ENCODE data around the gene CD180.
A peak's percentile ranks its signal among the peaks of the same experiment; 100 is the strongest.

Gene CD180

GRCh38 chr5:67233075-67233474 is 36.5 kb upstream of the CD180 start:
- H3K9ac ChIP-seq (ENCODE audit: low read length) = peak overlapping the region; percentile 67
- H4K91ac ChIP-seq (ENCODE audit: low read length) = no peak overlapping the region
- 63% methylated on average over 8 of the region's 9 CpGs for WGBS
- no peak overlapping the region for H3K4me2 ChIP-seq (ENCODE audit: low read length, poor library complexity, severe bottlenecking)
- peak; percentile 23 for DNase-seq
- no peak overlapping the region for H3K23ac ChIP-seq (ENCODE audit: low read length in 2 of 2)
- H2BK5ac ChIP-seq (ENCODE audit: low read depth, low read length, poor library complexity, severe bottlenecking) = no peak overlapping the region
- H3K36me3 ChIP-seq (ENCODE audit: control insufficient read depth in 1 of 2, insufficient read depth in 2 of 2, low read depth in 1 of 2, low read length in 2 of 2) = no peaks in the 10 kb centered on the region
- H3K4me1 ChIP-seq (ENCODE audit: control insufficient read depth, insufficient read depth, low read depth, low read length) = peaks cover 2% of the 10 kb centered on the region
- no peak overlapping the region for H3K18ac ChIP-seq (ENCODE audit: low read depth in 1 of 2, low read length in 2 of 2)
- no peak overlapping the region for H2BK120ac ChIP-seq (ENCODE audit: low read depth, low read length)
- no peak overlapping the region for H3K27ac ChIP-seq (ENCODE audit: low read length, poor library complexity, severe bottlenecking)
- peak overlapping the region in 1 of 2 experiments; percentile 21 for H3K4me3 ChIP-seq (ENCODE audit: insufficient read depth in 1 of 2, low read depth in 1 of 2, low read length in 2 of 2)
- no peak overlapping the region for H2AK5ac ChIP-seq (ENCODE audit: low read length, severe bottlenecking)
- no peak overlapping the region for H2AFZ ChIP-seq (ENCODE audit: low read depth, low read length)
- H3K4ac ChIP-seq (ENCODE audit: low read depth in 1 of 2, low read length in 2 of 2) = no peak overlapping the region
- H3K14ac ChIP-seq (ENCODE audit: low read length in 2 of 2) = no peak overlapping the region
- no peak overlapping the region for H4K8ac ChIP-seq (ENCODE audit: low read length)
- no peak overlapping the region for H2BK12ac ChIP-seq (ENCODE audit: low read length in 2 of 2)
- H3K79me1 ChIP-seq (replicated peaks; ENCODE audit: low read length, poor library complexity, severe bottlenecking) = no peaks in the 10 kb centered on the region
- H2BK15ac ChIP-seq (ENCODE audit: low read depth, poor library complexity, severe bottlenecking) = no peak overlapping the region
- no peaks in the 10 kb centered on the region for H3K27me3 ChIP-seq (ENCODE audit: control insufficient read depth in 1 of 2, insufficient read depth in 1 of 2, low read length in 2 of 2)
- no peaks in the 10 kb centered on the region for H3K9me3 ChIP-seq (ENCODE audit: control insufficient read depth, low read length)

- no peak overlapping the region for H3K4ac ChIP-seq (ENCODE audit: low read depth in 1 of 2, low read length in 2 of 2)
- no peak for DNase-seq
- WGBS = 95% methylated on average over 3 of the region's 3 CpGs
- no peak overlapping the region for H3K18ac ChIP-seq (ENCODE audit: low read depth in 1 of 2, low read length in 2 of 2)
- H3K9me3 ChIP-seq (ENCODE audit: control insufficient read depth, low read length) = no peaks in the 10 kb centered on the region
- no peak overlapping the region for H3K4me3 ChIP-seq (ENCODE audit: insufficient read depth in 1 of 2, low read depth in 1 of 2, low read length in 2 of 2)
- no peak overlapping the region for H4K8ac ChIP-seq (ENCODE audit: low read length)
- H2BK15ac ChIP-seq (ENCODE audit: low read depth, poor library complexity, severe bottlenecking) = no peak overlapping the region
- H2AK5ac ChIP-seq (ENCODE audit: low read length, severe bottlenecking) = no peak overlapping the region
- H3K36me3 ChIP-seq (ENCODE audit: control insufficient read depth in 1 of 2, insufficient read depth in 2 of 2, low read depth in 1 of 2, low read length in 2 of 2) = no peaks in the 10 kb centered on the region
- H3K27me3 ChIP-seq (ENCODE audit: control insufficient read depth in 1 of 2, insufficient read depth in 1 of 2, low read length in 2 of 2) = no peaks in the 10 kb centered on the region
- no peak overlapping the region for H3K4me2 ChIP-seq (ENCODE audit: low read length, poor library complexity, severe bottlenecking)
- no peak overlapping the region for H2BK5ac ChIP-seq (ENCODE audit: low read depth, low read length, poor library complexity, severe bottlenecking)
- H3K9ac ChIP-seq (ENCODE audit: low read length) = no peak overlapping the region
- H3K79me1 ChIP-seq (replicated peaks; ENCODE audit: low read length, poor library complexity, severe bottlenecking) = no peaks in the 10 kb centered on the region
- H3K27ac ChIP-seq (ENCODE audit: low read length, poor library complexity, severe bottlenecking) = no peak overlapping the region
- no peak overlapping the region for H2BK12ac ChIP-seq (ENCODE audit: low read length in 2 of 2)
- H4K91ac ChIP-seq (ENCODE audit: low read length) = no peak overlapping the region
- no peak overlapping the region for H3K23ac ChIP-seq (ENCODE audit: low read length in 2 of 2)
- H3K14ac ChIP-seq (ENCODE audit: low read length in 2 of 2) = no peak overlapping the region
- H2BK120ac ChIP-seq (ENCODE audit: low read depth, low read length) = no peak overlapping the region
- no peaks in the 10 kb centered on the region for H3K4me1 ChIP-seq (ENCODE audit: control insufficient read depth, insufficient read depth, low read depth, low read length)
- H2AFZ ChIP-seq (ENCODE audit: low read depth, low read length) = no peak overlapping the region
Measured at GRCh38 chr5:67223211-67223610, 26.6 kb upstream of the CD180 start.

GRCh38 chr5:67222243-67223025 is 25.8 kb upstream of the CD180 start:
- H3K18ac ChIP-seq (ENCODE audit: low read depth in 1 of 2, low read length in 2 of 2) = no peak overlapping the region
- H3K23ac ChIP-seq (ENCODE audit: low read length in 2 of 2) = no peak overlapping the region
- no peak overlapping the region for H2AFZ ChIP-seq (ENCODE audit: low read depth, low read length)
- WGBS = 94% methylated on average over 3 of the region's 5 CpGs
- H2BK15ac ChIP-seq (ENCODE audit: low read depth, poor library complexity, severe bottlenecking) = no peak overlapping the region
- no peaks in the 10 kb centered on the region for H3K36me3 ChIP-seq (ENCODE audit: control insufficient read depth in 1 of 2, insufficient read depth in 2 of 2, low read depth in 1 of 2, low read length in 2 of 2)
- no peak overlapping the region for H2BK120ac ChIP-seq (ENCODE audit: low read depth, low read length)
- H3K4me3 ChIP-seq (ENCODE audit: insufficient read depth in 1 of 2, low read depth in 1 of 2, low read length in 2 of 2) = no peak overlapping the region
- no peak overlapping the region for H3K9ac ChIP-seq (ENCODE audit: low read length)
- H3K4me2 ChIP-seq (ENCODE audit: low read length, poor library complexity, severe bottlenecking) = no peak overlapping the region
- no peaks in the 10 kb centered on the region for H3K4me1 ChIP-seq (ENCODE audit: control insufficient read depth, insufficient read depth, low read depth, low read length)
- no peak overlapping the region for H3K27ac ChIP-seq (ENCODE audit: low read length, poor library complexity, severe bottlenecking)
- no peaks in the 10 kb centered on the region for H3K79me1 ChIP-seq (replicated peaks; ENCODE audit: low read length, poor library complexity, severe bottlenecking)
- no peak overlapping the region for H2BK12ac ChIP-seq (ENCODE audit: low read length in 2 of 2)
- H3K27me3 ChIP-seq (ENCODE audit: control insufficient read depth in 1 of 2, insufficient read depth in 1 of 2, low read length in 2 of 2) = peaks cover 0 to 4% of the 10 kb centered on the region in 2 experiments
- H3K9me3 ChIP-seq (ENCODE audit: control insufficient read depth, low read length) = no peaks in the 10 kb centered on the region
- no peak overlapping the region for H4K91ac ChIP-seq (ENCODE audit: low read length)
- no peak overlapping the region for H2AK5ac ChIP-seq (ENCODE audit: low read length, severe bottlenecking)
- no peak overlapping the region for H4K8ac ChIP-seq (ENCODE audit: low read length)
- DNase-seq = no peak
- H3K4ac ChIP-seq (ENCODE audit: low read depth in 1 of 2, low read length in 2 of 2) = no peak overlapping the region
- no peak overlapping the region for H2BK5ac ChIP-seq (ENCODE audit: low read depth, low read length, poor library complexity, severe bottlenecking)
- H3K14ac ChIP-seq (ENCODE audit: low read length in 2 of 2) = no peak overlapping the region

GRCh38 chr5:67221487-67222242 is 25.1 kb upstream of the CD180 start:
- H2BK5ac ChIP-seq (ENCODE audit: low read depth, low read length, poor library complexity, severe bottlenecking) = no peak overlapping the region
- no peaks in the 10 kb centered on the region for H3K4me1 ChIP-seq (ENCODE audit: control insufficient read depth, insufficient read depth, low read depth, low read length)
- H2BK120ac ChIP-seq (ENCODE audit: low read depth, low read length) = no peak overlapping the region
- no peak overlapping the region for H3K4ac ChIP-seq (ENCODE audit: low read depth in 1 of 2, low read length in 2 of 2)
- no peak overlapping the region for H2AFZ ChIP-seq (ENCODE audit: low read depth, low read length)
- H3K27ac ChIP-seq (ENCODE audit: low read length, poor library complexity, severe bottlenecking) = no peak overlapping the region
- no peak overlapping the region for H2AK5ac ChIP-seq (ENCODE audit: low read length, severe bottlenecking)
- H3K18ac ChIP-seq (ENCODE audit: low read depth in 1 of 2, low read length in 2 of 2) = peak overlapping the region in 1 of 2 experiments; percentile 45
- H3K23ac ChIP-seq (ENCODE audit: low read length in 2 of 2) = no peak overlapping the region
- no peaks in the 10 kb centered on the region for H3K36me3 ChIP-seq (ENCODE audit: control insufficient read depth in 1 of 2, insufficient read depth in 2 of 2, low read depth in 1 of 2, low read length in 2 of 2)
- no peak overlapping the region for H4K8ac ChIP-seq (ENCODE audit: low read length)
- no peak overlapping the region for H4K91ac ChIP-seq (ENCODE audit: low read length)
- H3K4me3 ChIP-seq (ENCODE audit: insufficient read depth in 1 of 2, low read depth in 1 of 2, low read length in 2 of 2) = no peak overlapping the region
- H3K4me2 ChIP-seq (ENCODE audit: low read length, poor library complexity, severe bottlenecking) = no peak overlapping the region
- no peaks in the 10 kb centered on the region for H3K9me3 ChIP-seq (ENCODE audit: control insufficient read depth, low read length)
- H3K14ac ChIP-seq (ENCODE audit: low read length in 2 of 2) = no peak overlapping the region
- H2BK12ac ChIP-seq (ENCODE audit: low read length in 2 of 2) = no peak overlapping the region
- 84% methylated on average over 9 of the region's 9 CpGs for WGBS
- H3K9ac ChIP-seq (ENCODE audit: low read length) = no peak overlapping the region
- peaks cover 0 to 4% of the 10 kb centered on the region in 2 experiments for H3K27me3 ChIP-seq (ENCODE audit: control insufficient read depth in 1 of 2, insufficient read depth in 1 of 2, low read length in 2 of 2)
- H2BK15ac ChIP-seq (ENCODE audit: low read depth, poor library complexity, severe bottlenecking) = no peak overlapping the region
- no peaks in the 10 kb centered on the region for H3K79me1 ChIP-seq (replicated peaks; ENCODE audit: low read length, poor library complexity, severe bottlenecking)
- no peak for DNase-seq
